IPS-20b (cell line): ENCODE results near the gene HEBP2.
A peak's percentile ranks its signal among the peaks of the same experiment; 100 is the strongest.
"Not testable (repeated sequence)": the region's sequence is repeated elsewhere in the genome, so short reads cannot be mapped to it uniquely, and the experiment has no call there.

Experiments used
- H3K27ac ChIP-seq: one replicate; pipeline ENCODE4 v1.5.1; 2013; ENCODE audit warnings: low read length
- H3K27me3 ChIP-seq: 2 replicates; pipeline ENCODE4 v1.6.1; 2013; ENCODE audit warnings: mild to moderate bottlenecking, low read length, inconsistent platforms; ENCODE audit not compliant: insufficient read depth
- H3K36me3 ChIP-seq: 2 replicates; pipeline ENCODE4 v1.6.1; 2013; ENCODE audit warnings: low read depth, mild to moderate bottlenecking, inconsistent platforms, low read length, moderate library complexity; ENCODE audit not compliant: insufficient read depth
- H3K4me1 ChIP-seq: 2 replicates; pipeline ENCODE4 v1.6.1; 2013; ENCODE audit warnings: mild to moderate bottlenecking, control low read depth, inconsistent platforms, low read length, moderate library complexity; ENCODE audit not compliant: insufficient read depth
- H3K4me3 ChIP-seq: 2 replicates; pipeline ENCODE4 v1.5.1; 2013; ENCODE audit warnings: mild to moderate bottlenecking, low read length, inconsistent platforms
- H3K9ac ChIP-seq: 2 replicates; pipeline ENCODE4 v1.6.1; 2013; ENCODE audit warnings: low read depth, mild to moderate bottlenecking, inconsistent platforms, low read length, moderate library complexity
- H3K9me3 ChIP-seq: 2 replicates; pipeline ENCODE4 v1.6.1; 2013; ENCODE audit warnings: mild to moderate bottlenecking, low read depth, low read length, inconsistent platforms; ENCODE audit not compliant: insufficient read depth

Gene HEBP2, protein sequence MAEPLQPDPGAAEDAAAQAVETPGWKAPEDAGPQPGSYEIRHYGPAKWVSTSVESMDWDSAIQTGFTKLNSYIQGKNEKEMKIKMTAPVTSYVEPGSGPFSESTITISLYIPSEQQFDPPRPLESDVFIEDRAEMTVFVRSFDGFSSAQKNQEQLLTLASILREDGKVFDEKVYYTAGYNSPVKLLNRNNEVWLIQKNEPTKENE

GRCh38 chr6:138403801-138404665, at the start of gene HEBP2:
HEBP2 (plus strand) TSS chr6:138404223; CDS start chr6:138404496, 273 bp downstream.
- Histone ChIP-seq H3K4me3 (peak within 1 kb of the TSS; percentile 96), H3K27me3 (no peaks in the 10 kb centered on the region; the same call in 1 of the 2 replicates), H3K9me3 (no peaks in the 10 kb centered on the region), H3K9ac (peak within 1 kb of the TSS; percentile 89), H3K4me1 (no peaks in the 10 kb centered on the region), H3K36me3 (peaks cover 32% of the 10 kb centered on the region), H3K27ac (peak within 1 kb of the TSS; percentile 0)

GRCh38 chr6:138357928-138358327, 46.1 kb upstream of the HEBP2 start:
- H3K27me3 ChIP-seq = no peaks in the 10 kb centered on the region
- H3K9me3 ChIP-seq = no peaks in the 10 kb centered on the region
- no peak overlapping the region for H3K9ac ChIP-seq
- no peak overlapping the region for H3K4me3 ChIP-seq
- H3K36me3 ChIP-seq = no peaks in the 10 kb centered on the region
- no peaks in the 10 kb centered on the region for H3K4me1 ChIP-seq
- no peak overlapping the region for H3K27ac ChIP-seq

DNA sequence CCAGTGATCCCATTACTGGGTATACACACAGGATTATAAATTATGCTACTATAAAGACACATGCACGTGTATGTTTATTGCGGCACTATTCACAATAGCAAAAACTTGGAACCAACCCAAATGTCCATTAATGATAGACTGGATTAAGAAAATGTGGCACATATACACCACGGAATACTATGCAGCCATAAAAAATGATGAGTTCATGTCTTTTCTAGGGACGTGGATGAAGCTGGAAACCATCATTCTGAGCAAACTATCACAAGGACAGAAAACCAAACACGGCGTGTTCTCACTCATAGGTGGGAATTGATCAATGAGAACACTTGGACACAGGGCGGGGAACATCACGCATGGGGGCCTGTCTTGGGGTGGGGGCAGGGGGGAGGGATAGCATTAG, 35.3 kb upstream of the HEBP2 start:
- H3K9ac ChIP-seq, H3K9me3 ChIP-seq: not testable (repeated sequence)

GRCh38 chr6:138370631-138371451, 33.2 kb upstream of the HEBP2 start:
- Histone ChIP-seq H3K27me3 (no peaks in the 10 kb centered on the region), H3K4me1 (no peaks in the 10 kb centered on the region), H3K9ac (no peak overlapping the region), H3K9me3 (no peaks in the 10 kb centered on the region), H3K27ac (no peak overlapping the region), H3K4me3 (no peak overlapping the region), H3K36me3 (no peaks in the 10 kb centered on the region)

More for the DNA sequence above, 35.3 kb upstream of the HEBP2 start:
- H3K36me3 ChIP-seq, H3K27ac ChIP-seq, H3K27me3 ChIP-seq, H3K4me1 ChIP-seq, H3K4me3 ChIP-seq: not testable (repeated sequence)

GRCh38 chr6:138371452-138371711, 32.6 kb upstream of the HEBP2 start:
- Histone ChIP-seq H3K9ac (no peak overlapping the region), H3K27me3 (no peaks in the 10 kb centered on the region), H3K4me3 (no peak overlapping the region), H3K27ac (no peak overlapping the region), H3K36me3 (no peaks in the 10 kb centered on the region), H3K4me1 (no peaks in the 10 kb centered on the region), H3K9me3 (no peaks in the 10 kb centered on the region)

- Histone ChIP-seq H3K27me3 (no peaks in the 10 kb centered on the region), H3K36me3 (no peaks in the 10 kb centered on the region), H3K9ac (no peak overlapping the region), H3K9me3 (no peaks in the 10 kb centered on the region), H3K27ac (no peak overlapping the region), H3K4me1 (no peaks in the 10 kb centered on the region), H3K4me3 (no peak overlapping the region)
Observed at GRCh38 chr6:138371720-138372119, 32.3 kb upstream of the HEBP2 start.

DNA sequence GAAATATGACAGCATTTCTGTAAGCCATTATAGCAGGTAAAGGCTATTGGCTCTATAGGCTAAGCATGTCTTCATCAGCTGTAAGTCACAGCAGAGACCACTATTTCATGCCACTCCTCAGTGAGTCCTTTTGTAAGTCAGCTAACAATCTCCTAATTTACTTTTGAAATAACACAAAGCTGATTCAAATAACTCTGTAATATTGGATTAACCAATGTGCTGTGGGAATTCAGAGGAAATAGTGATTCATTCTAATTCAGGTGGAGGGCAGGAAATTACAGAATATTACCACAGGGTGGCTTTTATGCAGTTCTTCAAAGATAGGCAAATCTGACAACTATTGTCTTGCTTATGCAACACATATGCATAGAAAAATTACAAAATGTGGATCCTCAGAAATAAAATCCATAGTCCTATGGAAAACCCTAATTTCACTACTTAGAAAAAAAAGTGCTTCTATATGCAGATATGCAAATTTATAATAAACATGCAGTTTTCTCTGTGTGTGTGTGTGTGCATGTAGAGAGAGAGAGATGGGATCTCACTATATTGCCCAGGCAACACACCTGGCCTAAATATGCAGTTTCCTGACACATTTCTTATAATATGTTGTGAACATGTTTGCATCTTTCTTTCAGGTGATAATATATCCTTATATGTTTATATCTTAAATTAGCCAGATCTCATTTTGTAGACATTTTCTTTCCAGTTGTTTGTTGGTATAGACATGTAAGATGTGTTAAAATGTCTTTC, 31.1 kb upstream of the HEBP2 start:
- no peaks in the 10 kb centered on the region for H3K36me3 ChIP-seq
- H3K27me3 ChIP-seq = no peaks in the 10 kb centered on the region
- no peak overlapping the region for H3K9ac ChIP-seq
- no peak overlapping the region for H3K27ac ChIP-seq
- no peaks in the 10 kb centered on the region for H3K9me3 ChIP-seq
- H3K4me3 ChIP-seq = no peak overlapping the region
- no peaks in the 10 kb centered on the region; the same call in 1 of the 2 replicates for H3K4me1 ChIP-seq

DNA sequence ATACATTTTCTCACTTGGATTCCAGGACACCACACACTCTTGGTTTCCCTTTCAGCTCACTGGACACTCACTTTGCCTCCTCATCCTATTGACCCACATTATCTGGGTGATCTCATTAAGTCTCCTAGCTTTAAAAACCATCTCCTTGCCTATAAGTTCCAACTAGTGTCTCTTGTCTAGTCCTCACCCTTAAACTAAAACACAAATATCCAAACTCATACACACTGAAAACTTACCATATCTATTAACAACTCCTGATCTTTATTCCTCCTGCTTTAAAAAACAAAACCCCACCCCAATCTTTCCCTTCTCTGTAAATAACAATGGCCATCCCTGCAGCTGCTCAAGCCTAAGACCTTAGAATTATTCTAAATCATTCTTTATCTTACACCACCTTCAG, 29.8 kb upstream of the HEBP2 start:
- Histone ChIP-seq H3K4me1 (peaks cover 8% of the 10 kb centered on the region; the same call in 1 of the 2 replicates), H3K9ac (no peak overlapping the region), H3K27me3 (no peaks in the 10 kb centered on the region), H3K36me3 (no peaks in the 10 kb centered on the region), H3K9me3 (no peaks in the 10 kb centered on the region), H3K4me3 (no peak overlapping the region), H3K27ac (no peak overlapping the region)

DNA sequence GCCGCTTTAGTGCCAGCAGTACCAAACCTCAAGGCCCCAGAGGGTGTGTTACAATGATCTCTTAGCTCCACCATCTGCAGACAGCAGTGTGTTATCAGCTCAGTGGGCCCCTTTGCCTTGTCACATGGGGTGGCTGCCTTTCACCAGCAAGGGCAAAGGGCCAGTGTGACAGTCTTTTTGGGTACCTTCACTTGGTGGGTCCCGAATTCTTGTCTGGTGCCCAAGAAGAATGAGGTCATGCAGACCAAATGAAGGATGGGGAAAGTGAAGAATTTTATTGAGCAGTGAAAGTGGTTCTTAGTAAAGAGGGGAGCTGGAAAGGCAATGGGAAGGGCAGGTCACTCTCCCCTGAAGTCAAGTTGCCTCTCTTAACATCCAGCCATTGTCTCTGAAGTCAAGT, 29.2 kb upstream of the HEBP2 start:
- no peak overlapping the region for H3K9ac ChIP-seq
- no peak overlapping the region for H3K4me3 ChIP-seq
- H3K27ac ChIP-seq = no peak overlapping the region
- peaks cover 8% of the 10 kb centered on the region; the same call in 1 of the 2 replicates for H3K4me1 ChIP-seq
- H3K9me3 ChIP-seq = no peaks in the 10 kb centered on the region
- H3K27me3 ChIP-seq = no peaks in the 10 kb centered on the region
- no peaks in the 10 kb centered on the region for H3K36me3 ChIP-seq

GRCh38 chr6:138377042-138377441, 27.0 kb upstream of the HEBP2 start:
- Histone ChIP-seq H3K27me3 (no peaks in the 10 kb centered on the region), H3K36me3 (no peaks in the 10 kb centered on the region), H3K27ac (no peak overlapping the region), H3K9ac (no peak overlapping the region), H3K4me1 (peaks cover 8% of the 10 kb centered on the region; the same call in 1 of the 2 replicates), H3K9me3 (no peaks in the 10 kb centered on the region), H3K4me3 (no peak overlapping the region)

GRCh38 chr6:138377844-138378243, 26.2 kb upstream of the HEBP2 start, which contains the start of gene SMIM28:
SMIM28 (plus strand) TSS chr6:138377905; CDS start chr6:138378073, 168 bp downstream.
- Histone ChIP-seq H3K36me3 (no peaks in the 10 kb centered on the region), H3K4me3 (no peak within 1 kb of the TSS), H3K27me3 (no peaks in the 10 kb centered on the region), H3K4me1 (peaks cover 8% of the 10 kb centered on the region; the same call in 1 of the 2 replicates), H3K9me3 (no peaks in the 10 kb centered on the region), H3K9ac (0 out of 2 replicates have a peak within 1 kb of the TSS, but pooled peaks have one; percentile 29), H3K27ac (no peak within 1 kb of the TSS)
